22Rv1 (cell line): ENCODE measurements around the gene DDX42.

Experiments
- CTCF ChIP-seq: fragments of 450-650 bp; IDR thresholded peaks from 2 replicates; pipeline ENCODE4 v1.5.1; 2017; ENCODE audit warnings: mild to moderate bottlenecking
- ZFX ChIP-seq: fragments of 450-650 bp; IDR thresholded peaks from 2 replicates; pipeline ENCODE4 v1.6.1; 2017; ENCODE audit warnings: antibody characterized with exemption, borderline replicate concordance

- TF ChIP-seq CTCF: no peak
- TF ChIP-seq ZFX: no peak
Observed at GRCh38 chr17:63816123-63816522, 42.2 kb downstream of the DDX42 start.
